H1 (cell line): ENCODE measurements around the gene CBLL2. TPM values are rescaled to one million over a fixed set of nuclear protein-coding genes. Genes with fewer than 3 reads are reported as not detected.
"Not testable (repeated sequence)": the region's sequence is repeated elsewhere in the genome, so short reads cannot be mapped to it uniquely, and the experiment has no call there.

Experiments used
- CTCF ChIA-PET: fragments of 300-600 bp; sonication (Branson Sonifier 250); formaldehyde crosslinking; loops from one replicate; lab custom pipeline; 2021; ENCODE audit not compliant: partially characterized antibody; lab: Charles Lee
- POLR2A ChIA-PET: fragments of 300-600 bp; sonication (Branson Sonifier 250); formaldehyde crosslinking; loops from one replicate; lab custom pipeline; 2021; ENCODE audit warnings: inconsistent platforms; ENCODE audit not compliant: partially characterized antibody; lab: Charles Lee
- DNase-seq, 2 experiments: peaks; one replicate each; pipeline versions ENCODE4 v3.0.0 to v3.0.0-alpha.2; 2010 to 2022; ENCODE audit warnings: low spot score in 2 of 2, low read depth in 1 of 2, mixed read lengths in 1 of 2
- FAIRE-seq: peaks from 2 replicates; lab custom pipeline; 2011; peaks lifted over from hg19 to GRCh38; lab: Jason Lieb, UNC
- H2AFZ ChIP-seq: 2 replicates; pipeline ENCODE4 v1.8.1; 2012; ENCODE audit warnings: low read length, inconsistent platforms
- H2AK5ac ChIP-seq: 2 replicates; pipeline ENCODE4 v1.6.1; 2013; ENCODE audit warnings: low read depth, low read length
- H2BK120ac ChIP-seq: replicated peaks from 2 replicates; pipeline ENCODE3; 2013; ENCODE audit warnings: low read depth, low read length, inconsistent platforms
- H2BK12ac ChIP-seq: 2 replicates; pipeline ENCODE4 v1.6.1; 2013; ENCODE audit warnings: low read depth, low read length
- H2BK15ac ChIP-seq: 2 replicates; pipeline ENCODE4 v1.6.1; 2013; ENCODE audit warnings: low read length
- H2BK20ac ChIP-seq: 2 replicates; pipeline ENCODE4 v1.6.1; 2013; ENCODE audit warnings: low read length
- H2BK5ac ChIP-seq: 2 replicates; pipeline ENCODE4 v1.6.1; 2013; ENCODE audit warnings: low read depth, low read length
- H3K14ac ChIP-seq: 2 replicates; pipeline ENCODE4 v1.6.1; 2013; ENCODE audit warnings: inconsistent platforms; ENCODE audit not compliant: insufficient read length
- H3K18ac ChIP-seq: 2 replicates; pipeline ENCODE4 v1.6.1; 2013; ENCODE audit warnings: low read length; ENCODE audit errors: extremely low read depth
- H3K23ac ChIP-seq: 2 replicates; pipeline ENCODE4 v1.6.1; 2013; ENCODE audit warnings: inconsistent platforms; ENCODE audit not compliant: insufficient read length
- H3K23me2 ChIP-seq: 2 replicates; pipeline ENCODE4 v1.6.1; 2013; ENCODE audit warnings: low read depth, low read length
- H3K27ac ChIP-seq: 2 replicates; pipeline ENCODE4 v1.6.1; 2011; ENCODE audit warnings: low read depth, low read length, inconsistent platforms
- H3K27me3 ChIP-seq, 4 experiments: replicated peaks in 1 of 4; 1 replicate in 1 of 4; 2 replicates in 3 of 4; pipeline versions ENCODE4 v1.6.1 to v1.8.1; 2011 to 2013; ENCODE audit warnings: low read length in 3 of 4, mild to moderate bottlenecking in 3 of 4, inconsistent platforms in 2 of 4, mixed read lengths in 2 of 4, moderate library complexity in 1 of 4; ENCODE audit not compliant: control insufficient read depth in 3 of 4, insufficient read depth in 3 of 4; ENCODE audit errors: extremely low read depth in 1 of 4
- H3K36me3 ChIP-seq, 4 experiments: 2 replicates each; pipeline versions ENCODE4 v1.6.1 to v1.8.1; 2011 to 2013; ENCODE audit warnings: mild to moderate bottlenecking in 4 of 4, low read length in 3 of 4, moderate library complexity in 2 of 4, control low read depth in 1 of 4, inconsistent platforms in 1 of 4; ENCODE audit not compliant: insufficient read depth in 4 of 4, control insufficient read depth in 2 of 4
- H3K4ac ChIP-seq: replicated peaks from 2 replicates; pipeline ENCODE3; 2013; ENCODE audit warnings: low read length, low read depth, mixed read lengths, inconsistent platforms; ENCODE audit not compliant: insufficient read length
- H3K4me1 ChIP-seq, 4 experiments: replicated peaks in 1 of 4; 1 replicate in 1 of 4; 2 replicates in 3 of 4; pipeline versions ENCODE4 v1.6.1 to v1.8.1; 2011 to 2013; ENCODE audit warnings: low read length in 3 of 4, inconsistent platforms in 2 of 4, mixed read lengths in 1 of 4; ENCODE audit not compliant: insufficient read depth in 4 of 4, control insufficient read depth in 3 of 4
- H3K4me2 ChIP-seq, 2 experiments: 2 replicates each; pipeline versions ENCODE4 v1.6.1 to v1.8.1; 2011 to 2013; ENCODE audit warnings: low read depth in 2 of 2, low read length in 2 of 2, control low read depth in 1 of 2, inconsistent platforms in 1 of 2, mild to moderate bottlenecking in 1 of 2; ENCODE audit not compliant: insufficient read depth in 1 of 2
- H3K4me3 ChIP-seq, 4 experiments: fragments of 200-600, 300-600 bp in 1 of 4; sonication (generic), shearing (Covaris generic), sonication (Bioruptor Twin) in 1 of 4; 2 replicates each; pipeline versions ENCODE4 v1.5.1 to v1.8.1; 2011 to 2016; ENCODE audit warnings: low read length in 4 of 4, low read depth in 3 of 4, control low read depth in 2 of 4, inconsistent platforms in 2 of 4, mild to moderate bottlenecking in 2 of 4, mixed read lengths in 1 of 4, moderate library complexity in 1 of 4; ENCODE audit not compliant: insufficient read depth in 2 of 4; ENCODE audit errors: extremely low read depth in 1 of 4
- H3K56ac ChIP-seq: replicated peaks from 2 replicates; pipeline ENCODE3; 2013; ENCODE audit warnings: low read depth, mild to moderate bottlenecking, mixed read lengths, low read length, inconsistent platforms; ENCODE audit not compliant: insufficient read length
- H3K79me1 ChIP-seq: 2 replicates; pipeline ENCODE4 v1.6.1; 2013; ENCODE audit warnings: low read depth, low read length, control low read depth
- H3K79me2 ChIP-seq, 2 experiments: 2 replicates each; pipeline versions ENCODE4 v1.6.1 to v1.8.1; 2012 to 2013; ENCODE audit warnings: low read length in 2 of 2, mild to moderate bottlenecking in 2 of 2, inconsistent platforms in 1 of 2; ENCODE audit not compliant: insufficient read depth in 2 of 2, control insufficient read depth in 1 of 2
- H3K9ac ChIP-seq, 4 experiments: replicated peaks in 1 of 4; 1 replicate in 1 of 4; 2 replicates in 3 of 4; pipeline versions ENCODE4 v1.6.1 to v1.8.1; 2011 to 2013; ENCODE audit warnings: low read depth in 3 of 4, low read length in 3 of 4, control low read depth in 2 of 4, mild to moderate bottlenecking in 2 of 4, moderate library complexity in 2 of 4, inconsistent platforms in 1 of 4; ENCODE audit errors: extremely low read depth in 1 of 4
- H3K9me3 ChIP-seq, 2 experiments: 2 replicates each; pipeline versions ENCODE4 v1.6.1 to v1.8.1; 2012 to 2013; ENCODE audit warnings: mild to moderate bottlenecking in 2 of 2, moderate library complexity in 2 of 2, control low read depth in 1 of 2, inconsistent platforms in 1 of 2, low read depth in 1 of 2, low read length in 1 of 2, mixed read lengths in 1 of 2; ENCODE audit not compliant: insufficient read depth in 2 of 2
- H4K20me1 ChIP-seq, 2 experiments: replicated peaks in 1 of 2; 2 replicates each; pipeline versions ENCODE3 to v1.8.1; 2011 to 2013; ENCODE audit warnings: inconsistent platforms in 2 of 2, low read length in 2 of 2, mild to moderate bottlenecking in 1 of 2; ENCODE audit not compliant: insufficient read depth in 2 of 2, control insufficient read depth in 1 of 2
- H4K5ac ChIP-seq: 2 replicates; pipeline ENCODE4 v1.6.1; 2013; ENCODE audit warnings: low read length, low read depth, mixed read lengths, inconsistent platforms; ENCODE audit not compliant: insufficient read length
- H4K8ac ChIP-seq: 2 replicates; pipeline ENCODE4 v1.8.0; 2013; ENCODE audit warnings: mild to moderate bottlenecking, moderate library complexity, low read length, inconsistent platforms; ENCODE audit not compliant: insufficient read depth; ENCODE audit errors: extremely low read depth
- H4K91ac ChIP-seq: replicated peaks from 2 replicates; pipeline ENCODE3; 2013; ENCODE audit warnings: low read length, mixed read lengths, inconsistent platforms; ENCODE audit not compliant: insufficient read length
- TBP ChIP-seq: IDR thresholded peaks from 2 replicates; pipeline ENCODE4 v1.6.1; 2011; ENCODE audit warnings: low read depth, low read length, improper control_type of control experiment
- WGBS, 2 experiments: shearing (Covaris generic) in 1 of 2; methylation state at CpG; one replicate each; pipeline versions ENCODE4 v1.1.6 to v1.1.7; 2013 to 2015; ENCODE audit warnings: low lambda C conversion rate in 2 of 2, mixed read lengths in 2 of 2, inconsistent platforms in 1 of 2, low coverage in 1 of 2, missing lambda C conversion rate in 1 of 2; ENCODE audit not compliant: insufficient replicate concordance in 2 of 2, insufficient coverage in 1 of 2, insufficient read length in 1 of 2; ENCODE audit errors: extremely low coverage in 1 of 2, missing lambda C conversion rate in 1 of 2; 5-methylcytosine and 5-hydroxymethylcytosine counted together
- polyA plus RNA-seq, 7 experiments: library from polyadenylated mRNA; depleted of rRNA in 3 of 7; stranded (reverse) in 5 of 7; unstranded in 2 of 7; fragments of >200 nt in 5 of 7; fragments of 200-250 nt in 2 of 7; gene quantifications; 1 replicate in 5 of 7; 2 replicates in 1 of 7; 4 replicates in 1 of 7; pipeline versions ENCODE4 v1.2.1 to v1.2.3, GENCODE V29; 2011 to 2013; ENCODE audit warnings: missing spikeins in 2 of 7, mixed read lengths in 2 of 7
- total RNA-seq: library from RNA; stranded (reverse); fragmentation: NEBNext Ultra II Directional; extraction: Animal tissue kit (Norgen Biotek cat#: 25700); gene quantifications from 2 replicates; pipeline ENCODE4 v1.2.1, GENCODE V29; 2021

Gene CBLL2
- total and polyA plus RNA-seq, 2 of the 8 experiments (the other 6 are each of a cell fraction or from before 2014, with no cell fraction given) = not detected

GRCh38 chrX:22278375-22278774 is 5.7 kb downstream of the CBLL2 start (continued):
- no peak for TF ChIP-seq TBP

GRCh38 chrX:22289209-22289608 is 16.5 kb downstream of the CBLL2 start:
- FAIRE-seq, H4K91ac ChIP-seq, H3K56ac ChIP-seq, H3K27ac ChIP-seq, H3K79me2 ChIP-seq, H3K23ac ChIP-seq, H3K79me1 ChIP-seq, H3K4ac ChIP-seq, H3K4me3 ChIP-seq, H3K9ac ChIP-seq, H2AK5ac ChIP-seq, H4K20me1 ChIP-seq, H4K5ac ChIP-seq, H4K8ac ChIP-seq, H3K14ac ChIP-seq, H2BK12ac ChIP-seq, H3K9me3 ChIP-seq, H2BK20ac ChIP-seq, H3K18ac ChIP-seq, DNase-seq, H3K4me2 ChIP-seq, H3K4me1 ChIP-seq, POLR2A ChIA-PET, H2BK15ac ChIP-seq, H3K36me3 ChIP-seq, H3K27me3 ChIP-seq, CTCF ChIA-PET, H2BK5ac ChIP-seq, H2BK120ac ChIP-seq, H2AFZ ChIP-seq, H3K23me2 ChIP-seq: not testable (repeated sequence)
- WGBS, 2 experiments = 71% methylated on average over 1 of the region's 3 CpGs; no CpG with 5 or more reads in 1 of the 2 experiments
